ENCODE measurements around the gene FEM1C. TPM values are rescaled to one million over a fixed set of nuclear protein-coding genes. Genes with fewer than 3 reads are reported as not detected.

FEM1C gene
- total RNA-seq, 1 experiment from 2014 or later, result 10.4 TPM

DNA sequence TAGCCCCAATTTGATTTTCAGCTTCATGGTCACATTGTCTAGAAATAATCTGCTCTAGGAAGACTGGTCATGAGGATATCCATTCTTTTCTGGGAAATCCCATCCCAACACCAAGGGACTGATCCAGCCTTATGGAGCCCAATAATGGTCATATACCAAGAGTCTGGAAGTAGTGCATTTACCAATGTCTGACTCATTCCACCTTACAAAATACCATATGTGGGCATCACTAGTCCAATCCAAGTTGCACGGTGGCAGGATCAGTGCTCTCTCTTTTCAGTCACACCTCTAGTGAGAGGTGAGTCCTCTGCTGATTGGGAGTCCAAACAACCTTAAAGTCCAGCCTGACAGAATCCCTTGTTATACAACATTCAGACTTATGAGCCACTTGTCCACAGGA is 73.7 kb downstream of the FEM1C start:
- no peak overlapping the region for H3K27ac ChIP-seq (ENCODE audit: low read length)
- H3K9me3 ChIP-seq (ENCODE audit: control insufficient read depth, insufficient read depth, low read depth, low read length), result no peaks in the 10 kb centered on the region
- H3K4me3 ChIP-seq (ENCODE audit: low read depth in 2 of 2, low read length in 2 of 2), result no peak overlapping the region
- BruUV-seq (replicated peaks), result no TSS peak
- intact Hi-C loops (cut with micrococcal nuclease; ENCODE audit: unreplicated experiment) (no loop called here), in situ Hi-C loops (cut with HindIII; ENCODE audit: low pct_unique_long_range_greater_than_20kb, low sequenced_read_pairs) (no loop called here)
- no peaks in the 10 kb centered on the region for H3K4me1 ChIP-seq (ENCODE audit: control insufficient read depth, insufficient read depth, low read length)
- ATAC-seq, result no peak
- POLR2A ChIA-PET, result no interaction called here
- no peaks in the 10 kb centered on the region for H3K36me3 ChIP-seq (ENCODE audit: control insufficient read depth, insufficient read depth, low read length)
- CTCF ChIA-PET, result no interaction called here
- TF ChIP-seq SIN3A (IDR thresholded peaks at IDR 0.05; ENCODE audit: borderline replicate concordance, insufficient read depth, low read depth, low read length) (no peak), POLR2AphosphoS5 (IDR thresholded peaks at IDR 0.05; ENCODE audit: low read depth, low read length) (no peak), TCF7L2 (IDR thresholded peaks at IDR 0.05; ENCODE audit: low read depth, low read length) (no peak)
- TF ChIP-seq, protein P1, sequence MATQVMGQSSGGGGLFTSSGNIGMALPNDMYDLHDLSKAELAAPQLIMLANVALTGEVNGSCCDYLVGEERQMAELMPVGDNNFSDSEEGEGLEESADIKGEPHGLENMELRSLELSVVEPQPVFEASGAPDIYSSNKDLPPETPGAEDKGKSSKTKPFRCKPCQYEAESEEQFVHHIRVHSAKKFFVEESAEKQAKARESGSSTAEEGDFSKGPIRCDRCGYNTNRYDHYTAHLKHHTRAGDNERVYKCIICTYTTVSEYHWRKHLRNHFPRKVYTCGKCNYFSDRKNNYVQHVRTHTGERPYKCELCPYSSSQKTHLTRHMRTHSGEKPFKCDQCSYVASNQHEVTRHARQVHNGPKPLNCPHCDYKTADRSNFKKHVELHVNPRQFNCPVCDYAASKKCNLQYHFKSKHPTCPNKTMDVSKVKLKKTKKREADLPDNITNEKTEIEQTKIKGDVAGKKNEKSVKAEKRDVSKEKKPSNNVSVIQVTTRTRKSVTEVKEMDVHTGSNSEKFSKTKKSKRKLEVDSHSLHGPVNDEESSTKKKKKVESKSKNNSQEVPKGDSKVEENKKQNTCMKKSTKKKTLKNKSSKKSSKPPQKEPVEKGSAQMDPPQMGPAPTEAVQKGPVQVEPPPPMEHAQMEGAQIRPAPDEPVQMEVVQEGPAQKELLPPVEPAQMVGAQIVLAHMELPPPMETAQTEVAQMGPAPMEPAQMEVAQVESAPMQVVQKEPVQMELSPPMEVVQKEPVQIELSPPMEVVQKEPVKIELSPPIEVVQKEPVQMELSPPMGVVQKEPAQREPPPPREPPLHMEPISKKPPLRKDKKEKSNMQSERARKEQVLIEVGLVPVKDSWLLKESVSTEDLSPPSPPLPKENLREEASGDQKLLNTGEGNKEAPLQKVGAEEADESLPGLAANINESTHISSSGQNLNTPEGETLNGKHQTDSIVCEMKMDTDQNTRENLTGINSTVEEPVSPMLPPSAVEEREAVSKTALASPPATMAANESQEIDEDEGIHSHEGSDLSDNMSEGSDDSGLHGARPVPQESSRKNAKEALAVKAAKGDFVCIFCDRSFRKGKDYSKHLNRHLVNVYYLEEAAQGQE (IDR thresholded peaks at IDR 0.05; ENCODE audit: insufficient read depth in 1 of 2, low read depth in 2 of 2, low read length in 1 of 2), result no peak
- TF ChIP-seq, protein P2, sequence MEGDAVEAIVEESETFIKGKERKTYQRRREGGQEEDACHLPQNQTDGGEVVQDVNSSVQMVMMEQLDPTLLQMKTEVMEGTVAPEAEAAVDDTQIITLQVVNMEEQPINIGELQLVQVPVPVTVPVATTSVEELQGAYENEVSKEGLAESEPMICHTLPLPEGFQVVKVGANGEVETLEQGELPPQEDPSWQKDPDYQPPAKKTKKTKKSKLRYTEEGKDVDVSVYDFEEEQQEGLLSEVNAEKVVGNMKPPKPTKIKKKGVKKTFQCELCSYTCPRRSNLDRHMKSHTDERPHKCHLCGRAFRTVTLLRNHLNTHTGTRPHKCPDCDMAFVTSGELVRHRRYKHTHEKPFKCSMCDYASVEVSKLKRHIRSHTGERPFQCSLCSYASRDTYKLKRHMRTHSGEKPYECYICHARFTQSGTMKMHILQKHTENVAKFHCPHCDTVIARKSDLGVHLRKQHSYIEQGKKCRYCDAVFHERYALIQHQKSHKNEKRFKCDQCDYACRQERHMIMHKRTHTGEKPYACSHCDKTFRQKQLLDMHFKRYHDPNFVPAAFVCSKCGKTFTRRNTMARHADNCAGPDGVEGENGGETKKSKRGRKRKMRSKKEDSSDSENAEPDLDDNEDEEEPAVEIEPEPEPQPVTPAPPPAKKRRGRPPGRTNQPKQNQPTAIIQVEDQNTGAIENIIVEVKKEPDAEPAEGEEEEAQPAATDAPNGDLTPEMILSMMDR (IDR thresholded peaks at IDR 0.05), result no peak
- no peaks in the 10 kb centered on the region for H3K27me3 ChIP-seq (ENCODE audit: control insufficient read depth, insufficient read depth, low read length)
- DNase-seq (ENCODE audit: low read depth, low spot score), result no peak

Other genes starting within 250 kb of the FEM1C start
- 5.6 TPM for gene CCDC112, start 248.1 kb downstream of the FEM1C start, total RNA-seq (2021; ENCODE audit: unreplicated experiment)
- gene TICAM2, start 57.7 kb upstream of the FEM1C start, total RNA-seq (2021; ENCODE audit: unreplicated experiment), result 1.6 TPM
- gene TMED7, start 81.3 kb upstream of the FEM1C start, total RNA-seq (2021; ENCODE audit: unreplicated experiment), result 113 TPM

All from Panc1 (cell line).